CD4-positive, alpha-beta T cell treated with Interleukin-1 beta for 1 hour (primary cell): ENCODE results near the gene DNAJC3.
"Not testable (repeated sequence)": the region's sequence is repeated elsewhere in the genome, so short reads cannot be mapped to it uniquely, and the experiment has no call there.

Source experiments
- DNase-seq, 2 donors: peaks; one replicate each; pipeline ENCODE4 v3.0.0-alpha.2; 2020 to 2022

The DNAJC3 gene

GRCh38 chr13:95676105-95676761 is 706 bp upstream of the DNAJC3 start:
- peak; percentile 20 to 39 for DNase-seq

DNA sequence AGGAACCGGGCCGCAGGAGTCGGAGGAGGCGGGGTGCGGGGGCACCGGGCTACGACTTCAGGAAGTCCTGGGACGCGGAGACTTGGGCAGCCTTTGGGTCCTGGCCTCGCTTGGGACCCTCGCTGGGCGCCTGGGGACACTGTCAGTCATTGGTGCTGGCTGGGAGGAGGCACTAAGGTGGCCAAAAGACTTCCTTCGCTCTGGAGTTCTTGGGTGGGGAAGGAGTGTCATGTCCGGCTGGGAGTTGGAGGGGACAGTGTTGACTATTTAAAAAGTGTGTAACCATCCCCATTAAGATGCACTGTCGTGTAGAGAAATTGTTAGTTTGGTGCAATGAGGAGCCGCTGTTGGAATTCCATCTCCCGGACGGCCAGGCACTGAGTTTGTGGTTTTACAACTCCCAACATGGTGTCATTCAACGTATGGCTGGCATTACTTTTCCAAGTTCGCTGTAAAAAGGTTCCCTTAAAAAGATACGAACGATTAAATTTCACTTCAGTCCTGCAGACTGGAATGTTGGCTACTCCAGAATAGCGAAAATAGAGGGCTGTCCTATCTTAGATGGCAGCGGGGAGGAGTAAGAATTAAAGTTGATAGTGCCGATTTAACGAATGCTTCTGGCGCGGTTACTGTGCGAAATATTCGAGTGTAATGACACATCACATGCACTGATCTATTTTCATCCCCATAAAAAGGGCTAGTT is 776 bp downstream of the DNAJC3 start:
- DNase-seq: no peak

GRCh38 chr13:95678967-95679366 is 2.0 kb downstream of the DNAJC3 start:
- no peak for DNase-seq

- no peak for DNase-seq
These were observed 2.8 kb downstream of the DNAJC3 start for GRCh38 chr13:95679722-95680121.

DNA sequence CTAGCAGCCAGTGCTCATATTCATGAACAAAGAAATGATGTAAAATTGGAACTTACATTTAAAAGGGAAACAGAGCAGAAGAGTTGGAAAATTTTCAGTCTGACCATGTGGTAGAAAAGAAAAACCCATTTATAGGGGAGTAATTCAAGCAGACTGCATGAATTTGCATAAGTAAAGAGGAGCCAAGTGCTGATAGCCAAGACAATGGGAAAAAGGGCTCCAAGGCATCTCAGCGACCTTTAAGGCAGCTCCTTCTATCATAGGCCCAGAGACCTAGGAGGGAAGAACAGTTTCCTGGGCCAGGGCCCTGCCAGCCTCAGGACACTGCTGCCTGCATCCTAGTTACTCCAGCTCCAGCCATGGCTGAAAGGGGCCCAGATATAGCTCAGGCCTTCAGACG is 7.5 kb downstream of the DNAJC3 start:
- DNase-seq: no peak

DNA sequence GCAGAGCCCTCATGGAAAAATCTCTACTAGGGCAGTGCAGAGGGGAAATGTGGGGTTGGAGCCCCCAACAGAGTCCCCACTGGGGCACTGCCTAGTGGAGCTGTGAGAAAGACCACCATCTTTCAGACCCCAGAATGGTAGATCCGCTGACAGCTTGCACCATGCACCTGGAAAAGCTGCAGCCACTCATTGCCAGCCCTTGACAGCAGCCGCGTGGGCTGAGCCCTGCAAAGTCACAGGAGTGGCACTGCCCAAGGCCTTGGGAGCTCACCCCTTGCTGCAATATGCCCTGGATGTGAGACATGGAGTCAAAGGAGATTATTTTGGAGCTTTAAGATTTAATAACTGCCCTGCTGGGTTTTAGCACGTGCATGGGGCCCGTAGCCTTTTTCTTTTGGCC is 8.0 kb downstream of the DNAJC3 start:
- not testable (repeated sequence) for DNase-seq

GRCh38 chr13:95689582-95689926 is 12.6 kb downstream of the DNAJC3 start:
- DNase-seq: no peak

DNA sequence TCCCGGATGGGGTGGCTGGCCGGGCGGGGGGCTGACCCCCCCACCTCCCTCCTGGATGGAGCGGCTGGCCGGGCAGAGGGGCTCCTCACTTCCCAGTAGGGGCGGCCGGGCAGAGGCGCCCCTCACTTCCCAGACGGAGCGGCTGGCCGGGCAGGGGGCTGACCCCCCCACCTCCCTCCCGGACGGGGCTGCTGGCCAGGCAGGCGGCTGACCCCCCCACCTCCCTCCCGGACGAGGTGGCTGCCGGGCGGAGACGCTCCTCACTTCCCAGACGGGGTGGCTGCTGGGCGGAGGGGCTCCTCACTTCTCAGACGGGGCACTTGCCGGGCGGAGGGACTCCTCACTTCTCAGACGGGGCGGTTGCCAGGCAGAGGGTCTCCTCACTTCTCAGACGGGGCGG is 14.0 kb downstream of the DNAJC3 start:
- not testable (repeated sequence) for DNase-seq

GRCh38 chr13:95697052-95697680 is 20.2 kb downstream of the DNAJC3 start:
- DNase-seq: no peak

DNA sequence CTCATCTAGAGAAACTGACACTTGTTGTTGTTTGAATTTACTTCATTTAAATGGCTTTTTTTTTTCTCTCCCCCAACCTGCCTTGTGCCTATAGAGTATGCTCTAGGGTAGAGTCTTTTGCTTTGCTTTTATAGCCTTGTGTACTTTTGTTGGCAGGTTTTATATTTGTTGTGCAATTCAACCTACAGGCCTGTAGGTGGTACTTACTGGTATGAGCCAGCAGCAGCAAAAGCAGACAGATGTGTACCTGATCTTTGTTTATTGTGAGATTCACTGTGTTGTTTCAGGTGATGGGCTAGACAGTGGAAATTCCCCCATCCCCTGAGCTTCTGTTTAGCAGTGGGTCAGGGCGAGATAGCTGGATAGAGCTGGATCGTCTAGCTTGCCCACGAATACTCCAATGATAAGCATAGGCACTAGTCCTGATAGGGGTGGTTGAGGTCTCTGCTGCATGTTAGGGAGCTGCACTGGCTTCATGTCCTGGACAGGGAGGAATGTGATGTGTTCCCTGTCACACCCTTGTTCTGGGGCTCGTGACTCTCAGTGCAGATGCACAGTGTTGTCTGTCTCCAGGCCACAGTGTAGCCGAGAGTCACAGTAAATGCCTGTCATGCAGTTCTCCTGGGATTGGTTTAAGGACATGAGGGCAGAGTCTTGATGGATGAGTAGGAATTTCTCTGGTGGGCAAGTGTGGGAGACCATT is 21.3 kb downstream of the DNAJC3 start:
- DNase-seq: no peak

- DNase-seq: no peak
These were observed 26.6 kb downstream of the DNAJC3 start for GRCh38 chr13:95703576-95703975.

DNA sequence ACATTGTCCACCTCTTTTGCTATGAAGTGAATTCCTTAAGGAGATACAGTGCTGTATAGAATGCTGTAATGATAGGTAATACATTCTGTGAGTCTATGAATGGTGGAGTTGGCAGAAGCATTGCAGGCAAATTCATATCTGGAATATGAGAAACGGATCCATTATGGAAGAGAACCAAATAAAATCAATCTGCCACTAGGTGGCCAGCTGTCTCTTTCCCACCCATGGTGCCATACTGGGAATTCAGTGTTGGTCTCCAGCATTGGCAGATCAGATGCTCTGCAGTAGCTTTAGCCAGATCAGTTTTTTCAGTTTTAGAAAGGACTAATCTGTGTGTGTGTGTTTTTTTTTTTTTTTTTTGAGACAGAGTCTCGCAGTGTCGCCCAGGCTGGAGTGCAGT is 27.6 kb downstream of the DNAJC3 start:
- no peak for DNase-seq

- DNase-seq: no peak
These were observed 29.4 kb downstream of the DNAJC3 start for GRCh38 chr13:95706356-95706755.

DNA sequence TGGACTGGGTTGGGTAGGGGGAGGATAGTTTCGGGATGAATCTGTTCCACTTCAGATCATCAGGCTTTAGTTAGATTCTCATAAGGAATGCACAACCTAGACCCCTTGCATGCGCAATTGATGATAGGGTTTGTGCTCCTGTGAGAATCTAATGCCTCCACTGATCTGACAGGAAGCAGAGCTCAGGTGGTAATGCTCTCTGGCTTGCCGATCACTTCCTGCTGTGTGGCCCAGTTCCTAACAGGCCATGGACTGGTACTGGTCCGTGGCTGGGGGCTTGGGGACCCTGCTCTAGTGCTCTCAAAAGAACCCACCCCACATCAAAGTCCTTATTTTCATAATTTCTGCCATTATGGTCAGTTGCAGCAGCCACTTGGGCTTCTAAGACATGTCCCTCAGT is 30.1 kb downstream of the DNAJC3 start:
- DNase-seq: no peak

- peak in 1 of 2 donors; percentile 3 for DNase-seq
These were observed 30.8 kb downstream of the DNAJC3 start for GRCh38 chr13:95707442-95708390.

- no peak for DNase-seq
These were observed 31.4 kb downstream of the DNAJC3 start for GRCh38 chr13:95708391-95708774.

GRCh38 chr13:95708811-95709500 is 32.0 kb downstream of the DNAJC3 start:
- DNase-seq: no peak

DNA sequence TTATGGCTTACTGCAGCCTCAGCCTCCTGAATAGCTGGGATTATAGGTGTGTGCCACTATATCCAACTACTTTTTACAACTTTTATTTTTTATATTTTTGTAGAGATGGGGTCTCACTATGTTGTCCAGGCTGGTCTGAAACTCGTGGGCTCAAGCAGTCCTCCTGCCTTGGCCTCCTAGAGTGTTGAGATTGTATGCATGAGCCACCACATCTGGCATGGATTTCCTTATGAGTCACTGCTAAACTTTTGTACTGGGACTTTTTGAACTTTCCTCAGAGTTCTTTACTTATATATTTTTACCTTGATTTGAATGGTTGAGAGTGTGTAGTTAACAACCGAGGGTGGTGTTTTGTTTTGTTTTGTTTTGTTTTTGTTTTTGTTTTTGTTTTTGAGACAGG is 33.4 kb downstream of the DNAJC3 start:
- DNase-seq: no peak

- not testable (repeated sequence) for DNase-seq
These were observed 35.9 kb downstream of the DNAJC3 start for GRCh38 chr13:95712846-95713245.

- no peak for DNase-seq
These were observed 36.7 kb downstream of the DNAJC3 start for GRCh38 chr13:95713651-95714050.

DNA sequence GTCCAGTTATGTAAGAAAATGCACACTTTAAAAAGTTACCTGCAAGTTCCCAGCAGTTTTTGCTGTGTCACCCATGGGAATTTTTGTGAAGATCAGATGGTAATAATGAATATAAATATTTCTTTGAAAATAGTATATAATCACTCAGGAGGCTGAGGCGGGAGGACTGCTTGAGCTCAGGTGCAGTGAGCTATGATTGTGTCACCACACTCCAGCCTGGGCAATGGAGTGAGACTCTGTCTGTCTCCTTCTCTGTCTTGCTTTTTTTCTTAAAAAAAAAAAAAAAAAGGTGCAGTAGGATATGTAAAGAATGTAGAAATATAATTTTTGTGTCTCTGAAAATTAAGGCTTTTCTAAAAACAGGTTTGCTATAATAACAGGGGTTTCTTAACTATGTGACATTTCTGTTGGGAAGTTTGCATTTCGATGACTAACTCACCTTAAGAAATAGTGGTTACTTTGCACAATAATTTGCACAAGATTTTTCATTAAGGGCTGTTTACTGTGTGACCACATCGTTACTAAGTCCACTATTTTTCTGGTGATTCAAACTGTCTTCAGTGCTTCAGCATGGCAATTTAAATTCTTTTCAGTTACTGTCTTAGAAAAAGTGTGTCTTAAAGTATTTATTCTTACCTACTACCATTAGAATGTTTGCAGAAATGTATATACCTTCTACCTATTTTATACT is 37.3 kb downstream of the DNAJC3 start:
- DNase-seq: no peak
